Fibroblast of the conjunctiva (primary cell): ENCODE results near the gene PCDHGA12.
"Not testable (repeated sequence)": the region's sequence is repeated elsewhere in the genome, so short reads cannot be mapped to it uniquely, and the experiment has no call there.

ENCODE experiments used
- DNase-seq: peaks from one replicate; pipeline ENCODE4 v3.0.0-alpha.2; 2010; ENCODE audit warnings: low read depth

Gene PCDHGA12

GRCh38 chr5:141430332-141431113 is at the start of gene PCDHGA12:
Gene PCDHGA12, plus strand, starts transcription at chr5:141430507. Its CDS starts 253 bp downstream, at chr5:141430760.
- peak; percentile 82 for DNase-seq

- peak; percentile 14 for DNase-seq
These were observed 47.6 kb upstream of the PCDHGA12 start, which contains the start of gene PCDHGA7 for GRCh38 chr5:141382469-141383294. Gene PCDHGA7, plus strand, starts transcription at chr5:141382742. Its CDS starts 158 bp downstream, at chr5:141382900.

- no peak for DNase-seq
These were observed 47.0 kb upstream of the PCDHGA12 start for GRCh38 chr5:141383345-141383744.

GRCh38 chr5:141384471-141385267 is 45.6 kb upstream of the PCDHGA12 start:
- DNase-seq, result no peak

- DNase-seq, result not testable (repeated sequence)
These were observed 42.6 kb upstream of the PCDHGA12 start, which contains the start of gene PCDHGB4 for GRCh38 chr5:141387557-141388311. Gene PCDHGB4, plus strand, starts transcription at chr5:141387698. Its CDS starts 187 bp downstream, at chr5:141387885.

- no peak for DNase-seq
These were observed 41.6 kb upstream of the PCDHGA12 start for GRCh38 chr5:141388661-141389060.

GRCh38 chr5:141389153-141390042 is 40.9 kb upstream of the PCDHGA12 start:
- no peak for DNase-seq

- no peak for DNase-seq
These were observed 37.7 kb upstream of the PCDHGA12 start, which contains the start of gene PCDHGA8 for GRCh38 chr5:141392429-141393198. Gene PCDHGA8, plus strand, starts transcription at chr5:141392633. Its CDS starts 181 bp downstream, at chr5:141392814.

GRCh38 chr5:141393267-141393666 is 37.0 kb upstream of the PCDHGA12 start:
- no peak for DNase-seq

GRCh38 chr5:141394401-141395187 is 35.7 kb upstream of the PCDHGA12 start:
- not testable (repeated sequence) for DNase-seq

GRCh38 chr5:141397756-141398551 is 32.4 kb upstream of the PCDHGA12 start, which contains the start of gene PCDHGB5:
Gene PCDHGB5, plus strand, starts transcription at chr5:141397947. Its CDS starts 181 bp downstream, at chr5:141398128.
- not testable (repeated sequence) for DNase-seq

- DNase-seq, result no peak
These were observed 31.7 kb upstream of the PCDHGA12 start for GRCh38 chr5:141398608-141399007.

GRCh38 chr5:141399555-141400258 is 30.6 kb upstream of the PCDHGA12 start:
- DNase-seq, result no peak

- no peak for DNase-seq
These were observed 27.6 kb upstream of the PCDHGA12 start, which contains the start of gene PCDHGA9 for GRCh38 chr5:141402553-141403243. Gene PCDHGA9, plus strand, starts transcription at chr5:141402778. Its CDS starts 175 bp downstream, at chr5:141402953.

- no peak for DNase-seq
These were observed 26.9 kb upstream of the PCDHGA12 start for GRCh38 chr5:141403387-141403786.
